Measurements from ENCODE around the gene MORN1.

- no peak for TF ChIP-seq YY1 (IDR thresholded peaks at IDR 0.05; ENCODE audit: low read depth)
- TF ChIP-seq EP300 (IDR thresholded peaks at IDR 0.05; ENCODE audit: borderline replicate concordance): no peak
These were observed 40.9 kb downstream of the MORN1 start for GRCh38 chr1:2350501-2350900.
